ENCODE data around the gene SLC37A1. TPM values are rescaled to one million over a fixed set of nuclear protein-coding genes. Genes with fewer than 3 reads are reported as not detected.

The SLC37A1 gene
- total and polyA plus RNA-seq, 9 of the 15 experiments (the other 6 are each of a cell fraction or from before 2014, with no cell fraction given) = 0.06 to 3.4 (median 0.40) TPM

GRCh38 chr21:42613756-42614155, 100.1 kb downstream of the SLC37A1 start:
- no peak overlapping the region for H3K27ac ChIP-seq (ENCODE audit: extremely low read depth, low read depth, low read length)
- no peak for DNase-seq (ENCODE audit: extremely low read depth in 1 of 4, low spot score in 3 of 4)
- H3K79me2 ChIP-seq (ENCODE audit: control insufficient read depth, insufficient read depth, low read length) = no peaks in the 10 kb centered on the region
- in situ Hi-C loops (cut with MboI) = no loop called here
- no peaks in the 10 kb centered on the region for H3K9me3 ChIP-seq (replicated peaks; ENCODE audit: control insufficient read depth, insufficient read depth, low read depth, low read length)
- H3K36me3 ChIP-seq (ENCODE audit: control insufficient read depth, insufficient read depth, low read length) = no peaks in the 10 kb centered on the region
- peaks cover 3 to 18% of the 10 kb centered on the region in 2 experiments; a peak in 3 of 5 replicates for H3K4me1 ChIP-seq (replicated peaks in 1 of 2; ENCODE audit: control insufficient read depth in 2 of 2, insufficient read depth in 2 of 2, low read length in 2 of 2)
- no peak overlapping the region for H2AFZ ChIP-seq (ENCODE audit: low read depth, low read length)
- 3% methylated on average over 5 of the region's 5 CpGs for WGBS (ENCODE audit: insufficient coverage, low coverage, missing lambda C conversion rate)
- ChIA-PET CTCF (ENCODE audit: low intra/inter-chr PET ratio) (no interaction called here), POLR2A (interaction anchor here (0.7 kb wide), 1 partner anchor 139 kb away, joined by 3 read pairs; no protein-coding TSS in a partner anchor)
- BruUV-seq (replicated peaks) = no TSS peak
- no peaks in the 10 kb centered on the region for H3K9me1 ChIP-seq (ENCODE audit: control insufficient read depth, insufficient read depth, low read length)
- no peak overlapping the region for H3K4me3 ChIP-seq
- H3K9ac ChIP-seq (ENCODE audit: insufficient read depth in 1 of 2, low read depth in 2 of 2, low read length in 2 of 2) = no peak overlapping the region
- intact Hi-C loops (cut with micrococcal nuclease) = no loop called here
- FAIRE-seq = no peak
- peaks cover 5% of the 10 kb centered on the region; the same call in 1 of the 2 replicates for H4K20me1 ChIP-seq (replicated peaks; ENCODE audit: control insufficient read depth, insufficient read depth, low read length)
- ATAC-seq = no peak
- peaks cover 22 to 50% of the 10 kb centered on the region in 2 experiments for H3K27me3 ChIP-seq (ENCODE audit: control insufficient read depth in 2 of 2, insufficient read depth in 2 of 2, low read length in 2 of 2)
- H3K4me2 ChIP-seq (ENCODE audit: insufficient read depth, low read length) = no peak overlapping the region
- TF ChIP-seq HDAC1 (IDR thresholded peaks at IDR 0.05) (no peak), EHMT2 (IDR thresholded peaks at IDR 0.05) (no peak), IRF2 (CRISPR knock-in tag; IDR thresholded peaks at IDR 0.05) (no peak), XRCC5 (IDR thresholded peaks at IDR 0.05; ENCODE audit: low read depth, low read length) (no peak), TSHZ1 (CRISPR knock-in tag; IDR thresholded peaks at IDR 0.05) (no peak), ETS1 (conservative IDR thresholded peaks at IDR 0.05; ENCODE audit: control insufficient read depth, low read depth, low read length) (no peak), RBM15 (IDR thresholded peaks at IDR 0.05; ENCODE audit: insufficient read depth, low read length) (no peak), L3MBTL2 (IDR thresholded peaks at IDR 0.05) (no peak), SUPT5H (IDR thresholded peaks at IDR 0.05) (no peak), ZNF175 (CRISPR knock-in tag; IDR thresholded peaks at IDR 0.05; ENCODE audit: low read depth) (no peak), GTF3C2 (IDR thresholded peaks at IDR 0.05; ENCODE audit: borderline replicate concordance, extremely low read depth, insufficient read length) (no peak), SMARCA4 (IDR thresholded peaks at IDR 0.05) (no peak), BMI1 (IDR thresholded peaks at IDR 0.05; ENCODE audit: low read length) (no peak), RBM22 (IDR thresholded peaks at IDR 0.05; ENCODE audit: low read depth, low read length, poor library complexity, severe bottlenecking) (no peak), MTA2 (IDR thresholded peaks at IDR 0.05; ENCODE audit: low read depth) (no peak), HES1 (IDR thresholded peaks at IDR 0.05; ENCODE audit: low read depth) (no peak)

Measured in K562 (cell line).